Skin epidermis (tissue), 12 donors: ENCODE data around the gene PKP1.
"Not testable (repeated sequence)": the region's sequence is repeated elsewhere in the genome, so short reads cannot be mapped to it uniquely, and the experiment has no call there.

ENCODE experiments used
- H3K27ac ChIP-seq, 21 experiments: fragments of 200-600 bp; sonication (generic) in 11 of 21; one replicate each; pipeline ENCODE4 v1.5.0; 2020; ENCODE audit warnings: mild to moderate bottlenecking in 3 of 21, inconsistent platforms in 2 of 21, moderate library complexity in 2 of 21
- H3K4me3 ChIP-seq, 7 experiments: fragments of 200-600 bp; sonication (generic) in 2 of 7; one replicate each; pipeline ENCODE4 v1.5.0; 2020; ENCODE audit warnings: inconsistent platforms in 2 of 7, mild to moderate bottlenecking in 2 of 7, moderate library complexity in 1 of 7

Gene PKP1

DNA sequence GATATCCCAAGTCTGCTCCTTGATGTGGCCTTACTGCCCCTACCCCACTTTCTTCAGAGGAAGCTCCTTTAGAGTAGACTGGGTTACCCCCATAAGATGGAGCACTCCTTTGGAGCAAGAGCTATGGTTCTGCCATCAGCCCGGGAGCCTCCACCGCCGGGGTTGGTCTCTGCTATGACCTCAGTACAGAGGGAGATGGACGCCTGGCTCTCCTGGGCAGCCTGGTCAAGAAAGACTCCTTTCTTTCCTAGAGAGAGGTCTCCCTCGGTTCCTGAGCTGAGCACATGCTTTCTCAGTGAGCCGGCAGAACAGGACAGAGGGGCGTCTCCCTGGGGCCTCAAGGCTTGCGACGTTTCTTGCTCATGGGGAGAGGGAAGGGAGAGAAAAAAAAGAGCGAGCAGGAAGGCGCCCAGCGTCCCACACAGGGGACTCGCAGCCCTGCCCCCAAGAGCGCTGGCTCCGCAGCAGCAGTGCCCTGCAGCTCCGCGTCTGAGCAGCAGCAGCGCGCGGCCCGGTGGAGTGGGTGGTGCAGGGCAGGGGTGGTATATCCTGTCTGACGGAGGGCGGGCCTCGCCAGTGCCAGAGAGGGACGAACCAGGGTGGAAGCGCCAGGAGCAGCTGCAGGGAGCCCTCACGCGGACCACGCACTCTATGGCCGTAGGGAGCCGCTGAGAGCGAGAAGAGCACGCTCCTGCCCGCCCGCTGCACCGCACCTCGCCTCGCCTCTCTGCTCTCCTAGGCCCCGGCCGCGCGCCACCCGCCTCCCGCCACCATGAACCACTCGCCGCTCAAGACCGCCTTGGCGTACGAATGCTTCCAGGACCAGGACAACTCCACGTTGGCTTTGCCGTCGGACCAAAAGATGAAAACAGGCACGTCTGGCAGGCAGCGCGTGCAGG, at the start of gene PKP1:
Gene PKP1 (plus strand): TSS at position 576 of the 899 bp plus-strand sequence. CDS start 197 bp downstream, at position 773.
- Histone ChIP-seq H3K4me3 (peak within 1 kb of the TSS; percentile 31 to 59 (median 51)), H3K27ac (peak within 1 kb of the TSS; percentile 59 to 97 (median 89))

GRCh38 chr1:201239646-201240045, 43.7 kb upstream of the PKP1 start:
- not testable (repeated sequence) for H3K4me3 ChIP-seq, H3K27ac ChIP-seq

GRCh38 chr1:201240171-201240570, 43.1 kb upstream of the PKP1 start:
- Histone ChIP-seq H3K4me3 (no peak overlapping the region), H3K27ac (no peak overlapping the region)

GRCh38 chr1:201241736-201242135, 41.6 kb upstream of the PKP1 start:
- Histone ChIP-seq H3K27ac (no peak overlapping the region), H3K4me3 (no peak overlapping the region)

- Histone ChIP-seq H3K27ac (no peak overlapping the region), H3K4me3 (no peak overlapping the region)
These were observed 38.2 kb upstream of the PKP1 start for GRCh38 chr1:201245082-201245481.

- Histone ChIP-seq H3K4me3 (no peak overlapping the region), H3K27ac (no peak overlapping the region)
These were observed 34.4 kb upstream of the PKP1 start for GRCh38 chr1:201248721-201249559.

GRCh38 chr1:201250326-201251011, 32.8 kb upstream of the PKP1 start:
- no peak overlapping the region for H3K27ac ChIP-seq
- H3K4me3 ChIP-seq = no peak overlapping the region

GRCh38 chr1:201251411-201251810, 31.9 kb upstream of the PKP1 start:
- H3K4me3 ChIP-seq = no peak overlapping the region
- H3K27ac ChIP-seq = no peak overlapping the region

DNA sequence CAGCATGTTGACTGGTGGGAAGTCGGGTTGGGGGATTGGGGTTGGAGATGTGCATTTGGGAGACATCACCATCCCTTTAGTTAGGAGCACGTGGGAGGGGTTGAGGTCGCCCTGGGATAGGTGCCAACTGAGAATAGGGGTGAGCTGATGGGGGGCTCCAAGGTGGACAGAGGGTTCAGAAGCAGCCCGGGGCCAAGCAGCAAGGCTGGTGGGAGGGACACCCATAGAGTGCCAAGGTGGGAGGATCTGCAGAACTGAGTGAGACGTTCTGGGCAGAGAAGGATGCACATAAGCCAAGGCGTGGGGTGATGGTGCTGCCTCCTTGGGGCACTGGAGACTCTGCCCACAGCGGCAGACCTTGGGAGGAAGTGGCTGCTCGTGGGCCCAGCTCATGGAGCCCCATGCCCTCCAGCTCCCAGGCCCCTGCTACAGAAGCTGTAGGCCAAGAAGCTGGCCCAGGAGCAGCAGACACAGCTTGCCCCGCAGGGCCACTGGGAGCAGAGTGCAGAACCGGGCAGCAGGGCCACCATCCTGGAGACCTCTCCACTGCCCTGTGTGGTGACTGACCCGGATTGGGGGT, 31.4 kb upstream of the PKP1 start:
- Histone ChIP-seq H3K4me3 (no peak overlapping the region), H3K27ac (no peak overlapping the region)

DNA sequence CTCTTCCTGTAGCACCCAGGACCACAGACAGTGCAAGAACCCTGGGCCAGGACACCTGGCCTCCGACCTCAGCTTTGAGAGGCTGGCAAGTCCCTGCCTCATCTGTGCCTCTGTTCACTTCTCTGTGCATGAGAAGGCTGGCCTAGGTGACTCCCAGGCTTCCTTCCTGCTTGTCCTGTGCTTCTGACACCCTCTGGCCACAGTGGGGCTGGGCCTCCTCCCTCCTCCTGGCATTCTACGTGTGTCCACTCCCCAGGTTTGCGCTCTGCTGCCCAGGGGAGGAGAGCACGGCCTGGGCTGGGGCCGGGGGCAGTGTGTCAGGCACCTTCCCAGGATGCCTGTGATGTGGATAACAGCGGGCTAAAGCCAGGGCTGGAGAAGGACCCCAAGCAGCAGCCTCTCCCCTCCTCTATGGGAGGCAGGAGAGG, 30.3 kb upstream of the PKP1 start:
- H3K27ac ChIP-seq = no peak overlapping the region

GRCh38 chr1:201253411-201253810, 29.9 kb upstream of the PKP1 start:
- Histone ChIP-seq H3K4me3 (no peak overlapping the region), H3K27ac (no peak overlapping the region)

More for the DNA sequence above, 30.3 kb upstream of the PKP1 start:
- no peak overlapping the region for H3K4me3 ChIP-seq

- Histone ChIP-seq H3K4me3 (no peak overlapping the region), H3K27ac (peak overlapping the region in 2 of 21 experiments; percentile 0 to 19)
These were observed 29.2 kb upstream of the PKP1 start for GRCh38 chr1:201253906-201254624.

DNA sequence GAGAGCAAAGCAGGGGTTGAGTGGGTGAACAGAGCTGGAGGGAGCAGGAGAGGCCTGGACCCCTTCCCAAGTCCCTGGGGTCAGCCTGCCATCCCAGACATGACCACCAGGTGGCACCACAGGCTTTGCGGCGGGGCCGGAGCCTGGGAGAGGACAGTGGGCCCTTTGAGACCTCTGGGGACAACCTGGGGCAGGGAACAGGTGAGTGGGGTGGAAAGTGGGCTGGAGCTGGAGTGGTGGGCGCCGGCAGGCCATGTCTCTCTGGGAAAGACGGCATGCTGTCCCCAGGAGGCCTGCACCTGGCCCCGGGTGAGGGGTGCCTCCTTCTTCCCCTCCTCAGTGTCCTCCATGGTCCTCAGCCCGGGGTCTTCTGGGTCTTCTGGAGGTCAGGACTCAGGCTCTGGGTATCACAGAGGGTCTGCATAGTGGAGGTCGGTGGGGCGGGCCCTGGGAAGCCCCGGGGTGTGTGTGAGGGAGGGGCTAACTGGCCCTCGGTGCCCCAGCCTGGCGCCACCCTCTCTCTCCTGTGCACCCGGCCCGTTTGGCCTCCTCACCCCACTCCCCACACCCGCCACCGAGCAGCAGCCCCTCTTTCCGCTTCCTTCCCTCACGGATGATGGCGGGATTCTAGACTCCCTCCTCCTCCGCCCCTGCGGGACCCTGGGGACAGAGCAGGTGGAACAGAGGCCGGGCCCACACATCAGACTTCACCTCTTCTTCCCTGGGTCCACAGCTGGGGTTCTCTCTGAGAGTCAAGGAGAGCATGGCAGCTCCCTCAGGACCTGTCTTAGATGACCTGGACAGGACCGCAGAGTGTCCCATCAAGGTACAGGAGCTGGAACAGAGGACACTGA, 28.5 kb upstream of the PKP1 start:
- Histone ChIP-seq H3K27ac (peak overlapping the region in 7 of 21 experiments; percentile 0 to 77 (median 19)), H3K4me3 (no peak overlapping the region)

- Histone ChIP-seq H3K4me3 (no peak overlapping the region), H3K27ac (peak overlapping the region in 6 of 21 experiments; percentile 0 to 77 (median 13))
These were observed 27.6 kb upstream of the PKP1 start for GRCh38 chr1:201255479-201256362.

DNA sequence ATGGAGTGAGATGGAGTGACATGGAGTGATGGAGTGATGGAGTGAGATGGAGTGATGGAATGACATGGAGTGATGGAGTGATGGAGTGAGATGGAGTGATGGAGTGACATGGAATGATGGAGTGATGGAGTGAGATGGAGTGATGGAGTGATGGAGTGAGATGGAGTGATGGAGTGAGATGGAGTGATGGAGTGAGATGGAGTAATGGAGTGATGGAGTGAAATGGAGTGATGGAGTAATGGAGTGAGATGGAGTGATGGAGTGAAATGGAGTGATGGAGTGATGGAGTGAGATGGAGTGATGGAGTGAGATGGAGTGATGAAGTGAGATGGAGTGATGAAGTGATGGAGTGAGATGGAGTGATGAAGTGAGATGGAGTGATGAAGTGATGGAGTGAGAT, 25.2 kb upstream of the PKP1 start:
- H3K27ac ChIP-seq, H3K4me3 ChIP-seq: not testable (repeated sequence)

DNA sequence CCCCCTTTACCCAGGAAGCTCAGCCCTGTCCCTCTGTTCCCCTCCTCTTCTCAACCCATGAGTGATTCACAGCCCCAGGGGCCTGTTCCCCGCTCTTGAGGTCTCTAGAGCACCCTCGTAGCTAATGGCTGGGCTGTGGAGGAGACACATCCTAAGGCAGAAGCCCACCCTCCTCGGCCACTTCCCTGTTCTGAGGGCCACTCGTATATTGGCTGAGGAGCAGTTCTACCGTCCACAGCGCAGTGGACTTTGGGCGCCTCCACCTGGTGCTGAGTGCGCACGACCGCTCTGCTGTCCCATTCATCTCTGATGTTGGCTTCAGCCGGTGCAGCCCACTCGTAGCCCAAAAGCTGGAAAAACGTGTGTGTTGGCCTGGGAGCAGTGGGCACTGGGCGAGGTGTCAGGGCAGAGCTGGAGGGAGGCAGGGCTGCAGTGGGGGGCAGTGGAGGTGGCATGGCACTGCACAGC, 24.5 kb upstream of the PKP1 start:
- Histone ChIP-seq H3K4me3 (no peak overlapping the region), H3K27ac (peak overlapping the region in 6 of 21 experiments; percentile 51 to 85 (median 79))
